T-helper 22 cell (primary cell): ENCODE data around the gene FAM47E.
"Not testable (repeated sequence)": the region's sequence is repeated elsewhere in the genome, so short reads cannot be mapped to it uniquely, and the experiment has no call there.

Experiments used
- DNase-seq: peaks from one replicate; pipeline ENCODE4 v3.0.0-alpha.2; 2020; ENCODE audit warnings: low read depth

The FAM47E gene

GRCh38 chr4:76270244-76271175 is 19.0 kb downstream of the FAM47E start:
- no peak for DNase-seq

GRCh38 chr4:76271248-76271647 is 19.7 kb downstream of the FAM47E start:
- DNase-seq: no peak

GRCh38 chr4:76272073-76272472 is 20.6 kb downstream of the FAM47E start:
- no peak for DNase-seq

GRCh38 chr4:76272582-76272981 is 21.1 kb downstream of the FAM47E start:
- no peak for DNase-seq

GRCh38 chr4:76272999-76273398 is 21.5 kb downstream of the FAM47E start:
- no peak for DNase-seq

- DNase-seq: no peak
Measured at GRCh38 chr4:76275486-76276124, 24.1 kb downstream of the FAM47E start.

- no peak for DNase-seq
Measured at GRCh38 chr4:76276813-76277212, 25.3 kb downstream of the FAM47E start.

- no peak for DNase-seq
Measured at GRCh38 chr4:76277667-76278066, 26.1 kb downstream of the FAM47E start.

GRCh38 chr4:76278583-76278982 is 27.1 kb downstream of the FAM47E start:
- DNase-seq: no peak

GRCh38 chr4:76279462-76279861 is 27.9 kb downstream of the FAM47E start:
- DNase-seq: no peak

GRCh38 chr4:76280488-76281441 is 29.2 kb downstream of the FAM47E start:
- DNase-seq: no peak

- DNase-seq: not testable (repeated sequence)
Measured at GRCh38 chr4:76281594-76281993, 30.1 kb downstream of the FAM47E start.

- no peak for DNase-seq
Measured at GRCh38 chr4:76282941-76283689, 31.6 kb downstream of the FAM47E start.

- no peak for DNase-seq
Measured at GRCh38 chr4:76283900-76284299, 32.4 kb downstream of the FAM47E start.

- DNase-seq: not testable (repeated sequence)
Measured at GRCh38 chr4:76287811-76288210, 36.3 kb downstream of the FAM47E start.

- DNase-seq: no peak
Measured at GRCh38 chr4:76292730-76293129, 41.2 kb downstream of the FAM47E start.

GRCh38 chr4:76293772-76294171 is 42.3 kb downstream of the FAM47E start:
- DNase-seq: no peak

- no peak for DNase-seq
Measured at GRCh38 chr4:76296286-76296820, 44.8 kb downstream of the FAM47E start.

GRCh38 chr4:76298227-76298626 is 46.7 kb downstream of the FAM47E start:
- no peak for DNase-seq

GRCh38 chr4:76300012-76300411 is 48.5 kb downstream of the FAM47E start:
- DNase-seq: no peak
